HTR-8/SVneo (cell line): ENCODE data around the gene UPK1B.

Experiments
- DNase-seq: peaks from one replicate; pipeline ENCODE4 v3.0.0; 2011; ENCODE audit warnings: low spot score, mixed read lengths; ENCODE audit not compliant: insufficient read length
- FAIRE-seq: peaks from 2 replicates; lab custom pipeline; 2011; peaks lifted over from hg19 to GRCh38; lab: Jason Lieb, UNC

UPK1B gene

DNA sequence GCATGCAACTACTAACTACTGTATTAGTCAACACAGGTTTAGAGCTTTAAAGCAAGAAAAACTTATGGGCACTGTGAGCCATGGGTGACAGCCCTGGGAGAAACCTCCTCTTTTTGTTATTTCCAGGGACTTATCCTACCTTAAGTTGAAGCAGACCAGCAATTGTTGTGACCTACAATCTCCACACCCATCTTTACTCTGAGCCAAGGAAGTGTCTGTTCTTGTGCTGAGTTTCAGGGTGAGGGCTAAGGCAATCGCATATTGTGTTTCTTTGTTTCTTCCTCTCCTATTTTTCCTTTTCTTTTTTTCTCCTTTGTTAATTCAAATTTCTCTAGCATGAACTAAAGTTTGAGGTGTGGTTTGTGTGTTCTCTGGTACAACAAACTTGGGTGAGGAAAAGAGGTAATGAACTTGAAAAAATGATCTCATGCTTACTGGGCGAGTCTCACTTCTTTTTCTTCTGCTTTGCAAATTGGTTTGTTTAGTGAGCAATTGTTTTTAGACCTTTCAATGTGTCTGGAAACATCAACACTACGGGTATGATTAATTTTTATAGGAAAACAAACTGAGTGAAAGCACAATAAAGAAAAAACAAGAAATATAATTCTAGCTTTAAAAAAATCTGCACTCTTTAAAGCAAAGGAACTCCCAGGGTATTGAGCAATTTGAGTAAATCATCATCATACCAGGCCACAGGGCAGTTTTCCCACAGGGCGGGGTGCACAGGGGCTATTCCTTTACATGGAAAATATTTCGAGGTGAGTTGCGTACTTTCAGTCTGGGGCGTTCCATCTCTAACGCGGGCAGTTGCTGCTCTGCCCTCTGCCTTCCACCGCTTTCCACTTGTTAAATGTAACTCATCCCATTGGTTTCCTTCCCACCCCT lies 2.7 kb downstream of the UPK1B start:
- DNase-seq (no peak), FAIRE-seq (no peak)

DNA sequence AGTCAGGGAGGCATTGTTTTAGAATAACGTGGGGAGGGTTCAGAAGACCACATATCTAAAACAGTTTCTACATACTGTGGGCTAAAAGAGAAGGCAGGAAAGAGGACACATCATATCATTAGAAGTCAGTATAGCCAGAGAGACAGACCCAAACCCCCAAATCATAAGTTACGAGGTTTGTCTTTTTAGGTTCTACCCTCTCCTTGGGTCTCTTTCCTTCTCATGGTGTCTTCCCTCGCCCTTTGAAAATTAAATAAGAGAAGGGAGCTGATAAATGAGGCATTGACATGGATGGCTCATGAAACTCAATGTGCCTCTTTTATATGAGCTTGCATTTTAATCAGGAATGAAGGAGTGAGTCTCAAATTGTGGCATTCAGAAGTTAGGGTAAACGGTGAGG lies 3.4 kb downstream of the UPK1B start:
- FAIRE-seq (no peak), DNase-seq (no peak)

DNA sequence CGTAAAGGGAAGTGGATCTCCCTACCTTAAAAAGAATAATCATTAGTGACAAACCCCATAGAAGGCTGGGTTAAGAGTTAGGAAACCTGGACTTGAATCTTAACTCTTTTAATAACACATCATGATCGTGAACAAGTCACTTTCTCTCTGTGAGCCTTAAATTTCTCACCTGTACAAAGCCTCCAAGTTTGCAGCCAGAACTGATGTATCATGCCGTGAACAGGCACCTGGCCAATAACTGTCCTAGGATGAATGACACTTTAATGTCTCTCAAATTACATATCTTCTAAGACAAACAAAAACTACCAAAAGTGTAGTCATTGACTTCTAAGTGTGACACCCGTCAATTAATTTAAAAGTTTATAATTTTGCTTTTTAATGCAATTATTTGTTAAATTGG lies 3.9 kb downstream of the UPK1B start:
- DNase-seq, result no peak
- FAIRE-seq, result no peak

DNA sequence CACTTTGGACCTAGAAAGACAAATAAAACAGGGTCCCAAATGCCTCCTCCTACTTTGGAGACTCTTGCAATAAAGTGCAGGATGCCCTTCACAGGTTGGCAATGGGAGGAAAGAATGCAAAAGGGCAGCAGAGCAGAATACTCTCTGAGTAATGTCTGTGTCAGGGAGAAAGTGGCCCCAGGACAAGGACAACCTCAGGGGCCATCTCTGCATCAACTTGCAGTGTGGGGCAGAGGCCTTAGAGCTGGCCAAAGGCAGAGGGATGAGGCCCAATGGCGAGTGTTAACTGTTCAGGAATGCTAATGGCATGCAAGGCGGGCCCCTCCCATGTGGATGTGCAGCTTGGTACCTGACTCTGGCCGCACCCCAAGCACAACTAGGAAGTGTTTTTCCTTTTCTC lies 8.4 kb downstream of the UPK1B start:
- peak; percentile 40 for DNase-seq

DNA sequence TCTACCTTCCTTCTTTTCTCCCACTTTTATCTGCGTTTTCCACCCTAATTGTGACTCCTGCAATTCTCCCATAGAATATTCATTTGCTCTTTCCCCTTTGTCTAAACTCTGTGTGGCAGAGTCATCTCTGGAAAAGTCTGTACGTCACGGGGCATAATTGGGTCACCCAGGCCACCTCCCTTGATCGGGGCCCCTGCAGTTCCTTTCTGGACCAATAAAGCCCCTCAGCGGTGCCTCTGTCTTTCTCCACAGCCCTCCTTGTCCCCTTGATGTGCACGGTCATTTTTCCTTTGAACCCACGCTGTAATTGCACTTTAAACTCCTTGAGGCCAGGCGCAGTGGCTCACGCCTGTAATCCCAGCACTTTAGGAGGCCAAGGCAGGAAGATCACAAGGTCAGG lies 10.7 kb downstream of the UPK1B start:
- FAIRE-seq, result no peak
- no peak for DNase-seq

More for the DNA sequence above, 8.4 kb downstream of the UPK1B start:
- peak; percentile 83 for FAIRE-seq

DNA sequence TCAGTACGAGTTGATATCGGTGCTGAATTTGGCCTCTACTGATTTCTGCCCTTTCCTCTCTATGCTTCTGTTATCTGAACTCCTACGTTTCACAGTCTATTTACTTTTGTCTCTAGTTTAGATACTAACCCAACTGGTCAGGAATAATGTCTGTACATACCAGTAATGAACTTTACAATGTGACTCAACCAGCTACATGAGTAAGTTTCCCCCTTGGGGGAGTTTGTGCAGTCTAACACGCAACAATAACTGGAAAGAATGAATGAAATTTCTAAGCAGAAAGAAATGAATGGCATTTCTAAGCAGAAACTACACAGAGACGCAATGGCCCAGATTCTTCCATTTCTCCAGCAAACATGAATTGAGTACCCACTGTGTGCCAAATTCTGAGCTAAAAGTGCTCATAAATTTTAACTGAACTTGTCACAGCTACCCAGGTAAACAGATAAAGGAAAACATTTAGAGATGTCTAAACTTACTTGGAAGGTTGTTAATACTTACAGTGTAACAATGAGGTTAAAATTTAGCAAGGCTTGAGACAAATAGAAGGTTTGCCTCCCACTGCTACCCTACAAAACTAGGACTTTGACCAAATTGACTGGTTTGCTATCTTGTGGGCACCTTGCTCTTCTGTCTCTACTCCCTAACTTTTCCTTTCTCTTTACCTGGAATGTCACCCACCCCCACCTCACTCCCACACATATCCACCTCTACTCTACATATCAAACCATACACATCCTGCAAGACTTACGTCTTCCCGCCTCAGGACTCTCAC lies 11.6 kb downstream of the UPK1B start:
- DNase-seq (peak; percentile 29), FAIRE-seq (no peak)

DNA sequence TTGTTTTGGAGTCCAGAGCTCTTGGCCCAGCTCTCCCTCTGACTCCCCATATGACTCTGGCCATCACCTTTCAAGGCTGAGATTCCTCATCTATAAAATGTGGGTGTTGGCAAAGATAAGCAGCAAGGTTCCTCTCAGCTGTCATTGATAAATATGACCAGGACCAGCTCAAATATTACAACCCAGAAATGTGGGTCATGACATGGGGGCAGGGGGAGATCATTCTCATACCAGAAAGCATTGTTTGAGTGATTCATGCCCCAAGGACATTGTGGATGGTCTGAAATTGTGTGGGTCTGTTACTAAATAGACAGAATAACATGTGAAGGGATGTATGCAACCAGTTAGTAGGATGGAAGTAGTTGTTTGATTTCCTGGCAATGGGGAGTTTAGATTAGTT lies 13.9 kb downstream of the UPK1B start:
- DNase-seq (no peak), FAIRE-seq (peak; percentile 33)

DNA sequence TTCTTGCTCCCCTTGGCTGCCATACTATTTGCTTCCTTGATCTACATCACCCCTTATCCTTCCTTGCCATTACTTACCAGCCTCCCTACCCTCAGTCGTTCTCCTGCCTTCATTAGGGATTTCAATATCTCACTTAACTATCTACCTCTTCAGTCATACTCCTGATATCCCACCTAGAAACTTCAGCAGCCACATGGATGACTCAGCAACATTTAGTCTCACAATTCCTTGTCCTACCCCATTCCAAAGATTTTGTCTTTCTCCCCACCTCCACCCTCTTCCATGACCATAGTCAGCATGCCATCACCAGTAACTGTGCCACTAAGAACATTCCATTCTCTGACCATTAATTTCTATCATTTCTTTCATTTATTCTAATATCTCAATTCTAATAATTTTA lies 18.4 kb downstream of the UPK1B start:
- FAIRE-seq (no peak), DNase-seq (no peak)

DNA sequence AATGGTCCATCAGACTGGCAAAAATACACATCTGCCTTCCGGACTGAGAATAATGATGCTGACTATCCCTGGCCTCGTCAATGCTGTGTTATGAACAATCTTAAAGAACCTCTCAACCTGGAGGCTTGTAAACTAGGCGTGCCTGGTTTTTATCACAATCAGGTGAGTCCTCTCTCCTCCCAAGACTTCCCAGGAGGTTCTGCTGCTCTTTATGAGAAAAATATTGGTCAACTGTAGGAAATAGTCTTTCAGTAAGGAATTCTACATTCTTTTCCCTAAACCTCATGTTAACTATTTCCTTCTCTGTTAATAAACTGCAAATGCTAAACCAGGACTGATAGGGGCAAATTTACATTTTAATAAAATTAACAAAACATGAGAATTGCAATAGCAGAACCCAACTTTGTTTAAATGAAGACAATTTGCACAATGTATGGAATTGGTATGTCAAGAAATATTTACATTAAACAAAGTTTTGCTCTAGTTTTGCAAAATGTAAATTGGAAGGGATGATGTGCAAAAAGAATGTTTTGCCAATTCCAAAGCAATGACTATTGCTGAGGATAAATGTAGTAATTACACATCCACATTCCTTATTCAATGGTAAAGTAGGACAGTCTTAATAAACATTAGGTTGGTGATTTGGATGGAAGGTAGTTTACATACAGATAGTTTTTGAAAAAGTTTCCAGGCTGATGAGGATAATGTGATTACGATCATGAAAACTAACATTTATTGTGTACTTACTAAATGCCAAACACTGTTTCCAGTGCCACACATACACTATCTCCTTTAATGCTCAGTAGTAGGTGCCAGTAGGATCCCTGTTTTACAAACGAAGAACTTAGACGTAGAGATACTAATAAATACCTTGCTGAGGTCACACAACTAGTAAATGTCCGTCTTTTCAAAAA lies 21.1 kb downstream of the UPK1B start:
- no peak for FAIRE-seq
- DNase-seq, result no peak

DNA sequence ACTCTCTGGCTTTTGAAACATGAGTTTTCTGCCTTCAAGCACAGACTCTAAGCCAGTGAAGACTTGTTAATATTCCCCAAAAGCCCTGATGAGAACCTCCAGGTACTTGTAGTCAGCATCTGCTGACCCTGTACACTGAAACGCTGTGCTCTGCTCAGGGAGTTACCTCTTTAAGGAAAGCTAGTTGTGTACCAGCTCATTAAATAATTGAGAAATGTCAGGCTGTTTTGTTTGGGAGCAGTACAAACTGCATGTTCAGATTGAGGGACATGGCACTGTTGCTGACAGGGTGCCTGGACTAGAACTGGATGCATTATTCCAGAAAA lies 21.7 kb downstream of the UPK1B start:
- FAIRE-seq (no peak), DNase-seq (no peak)

DNA sequence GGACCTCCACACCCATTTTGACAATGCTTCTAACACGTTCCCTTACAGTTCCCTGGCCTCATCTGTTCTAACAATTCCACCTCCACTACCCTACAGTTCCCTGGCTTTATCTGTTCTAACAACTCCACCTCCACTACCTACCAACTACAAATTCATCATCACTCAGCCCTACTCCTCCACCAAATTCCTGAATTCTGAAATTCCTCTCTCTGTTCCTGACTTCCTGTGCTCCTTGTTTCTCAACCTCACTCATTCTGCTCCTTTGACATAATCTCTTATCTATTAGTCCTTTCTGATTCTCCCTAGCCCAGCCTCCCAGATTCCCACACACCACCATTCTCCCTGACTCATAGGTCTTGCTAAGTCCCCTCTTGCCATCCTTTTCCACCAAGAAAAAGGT lies 22.5 kb downstream of the UPK1B start:
- no peak for FAIRE-seq
- DNase-seq, result no peak

DNA sequence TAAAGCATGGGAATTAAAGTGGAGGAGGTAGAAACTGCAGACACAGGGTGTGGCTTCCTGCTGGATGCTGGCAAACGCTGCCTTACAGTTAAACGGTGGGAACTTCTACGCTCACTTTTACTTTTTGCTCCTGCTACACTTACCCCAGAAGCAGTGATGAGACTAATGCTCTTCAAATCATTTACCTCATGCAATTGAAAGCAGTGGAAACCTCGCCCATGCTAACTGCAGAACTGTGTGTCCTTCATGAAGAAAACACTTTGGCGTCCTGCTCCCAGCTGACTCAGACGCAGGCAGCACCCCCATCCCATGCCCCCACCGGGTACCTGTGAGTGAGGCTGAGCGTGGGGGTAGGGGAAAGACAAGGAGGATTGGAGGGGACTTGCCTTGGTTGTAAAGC lies 31.8 kb downstream of the UPK1B start:
- DNase-seq (no peak), FAIRE-seq (no peak)

DNA sequence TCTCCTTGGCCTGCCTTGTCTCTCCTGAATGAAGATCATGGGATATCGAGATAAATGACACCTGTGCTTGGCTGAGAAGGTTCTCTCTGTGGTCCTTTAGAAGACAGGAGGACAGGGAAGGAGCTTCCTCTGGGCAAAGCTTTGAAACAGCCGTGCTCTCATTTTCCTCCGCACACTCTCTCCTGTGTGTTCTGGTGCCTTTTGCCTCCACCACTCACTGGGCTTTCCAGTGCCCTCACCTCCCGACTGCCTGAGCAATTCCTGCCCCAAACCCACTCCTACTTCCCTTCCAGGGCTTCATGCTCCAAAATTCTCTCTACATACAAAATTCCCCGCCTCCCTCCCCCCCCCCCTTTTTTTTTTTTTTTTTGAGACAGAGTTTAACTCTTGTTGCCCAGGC lies 32.3 kb downstream of the UPK1B start:
- DNase-seq (no peak), FAIRE-seq (no peak)

DNA sequence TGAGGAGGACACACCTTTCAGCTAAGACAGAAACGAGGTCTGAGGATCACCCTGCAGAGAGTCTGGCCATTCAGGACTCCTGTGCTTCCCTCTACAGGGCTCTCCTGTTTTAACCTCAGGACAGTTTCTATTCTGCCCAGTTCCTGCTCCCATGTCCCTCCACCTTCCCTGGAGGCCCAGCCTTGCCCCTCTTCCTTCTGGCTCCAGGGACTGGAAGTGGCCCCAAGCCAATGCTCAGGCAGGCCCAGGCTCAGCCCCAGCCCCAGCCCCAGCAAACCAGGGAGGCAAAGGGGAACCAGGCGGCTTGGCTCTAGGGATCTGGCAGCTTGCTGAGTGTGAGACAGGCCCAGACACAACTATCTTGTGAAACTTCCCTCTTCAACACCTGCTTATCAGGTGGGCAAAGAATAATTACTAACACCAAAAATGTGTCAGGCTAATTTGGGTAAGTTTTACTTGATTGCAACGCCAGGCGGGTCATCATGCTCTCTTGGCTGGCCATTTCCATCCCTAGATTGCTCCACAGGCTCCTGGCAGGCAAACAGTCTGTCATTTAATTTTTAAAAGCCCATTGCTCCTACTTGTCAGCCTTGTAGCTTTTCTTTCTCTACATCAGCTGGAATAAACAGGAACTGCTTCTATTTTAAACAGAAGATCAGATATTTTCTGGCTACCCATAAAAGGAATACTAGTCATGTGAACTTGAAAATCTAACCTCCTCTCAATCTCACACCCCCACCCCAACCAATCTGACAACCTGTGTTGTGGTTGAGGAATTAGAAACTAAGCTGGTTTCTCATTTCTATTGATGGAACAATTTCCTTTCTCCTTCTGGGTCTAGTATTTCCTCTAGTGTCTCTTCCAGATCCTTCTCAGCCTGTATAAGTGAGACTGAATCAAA lies 33.5 kb downstream of the UPK1B start:
- DNase-seq (peak; percentile 12), FAIRE-seq (no peak)

DNA sequence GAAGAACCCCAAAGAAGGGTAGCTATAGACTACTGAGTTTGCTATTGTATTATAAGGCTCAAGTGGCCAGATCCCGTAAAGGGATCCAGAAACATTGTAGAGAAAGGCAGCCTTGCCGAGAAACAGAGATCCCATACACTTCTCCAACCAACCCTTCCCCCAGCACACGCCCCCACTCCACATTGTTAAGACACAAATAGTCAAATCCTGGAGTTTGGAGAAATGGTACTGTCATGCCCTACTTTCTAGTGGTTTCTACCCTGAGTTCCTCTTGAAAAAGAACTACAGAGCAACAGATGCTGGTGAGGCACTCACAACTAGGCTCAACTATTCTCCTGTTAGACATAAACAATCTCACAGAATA lies 34.1 kb downstream of the UPK1B start:
- DNase-seq (no peak), FAIRE-seq (no peak)

DNA sequence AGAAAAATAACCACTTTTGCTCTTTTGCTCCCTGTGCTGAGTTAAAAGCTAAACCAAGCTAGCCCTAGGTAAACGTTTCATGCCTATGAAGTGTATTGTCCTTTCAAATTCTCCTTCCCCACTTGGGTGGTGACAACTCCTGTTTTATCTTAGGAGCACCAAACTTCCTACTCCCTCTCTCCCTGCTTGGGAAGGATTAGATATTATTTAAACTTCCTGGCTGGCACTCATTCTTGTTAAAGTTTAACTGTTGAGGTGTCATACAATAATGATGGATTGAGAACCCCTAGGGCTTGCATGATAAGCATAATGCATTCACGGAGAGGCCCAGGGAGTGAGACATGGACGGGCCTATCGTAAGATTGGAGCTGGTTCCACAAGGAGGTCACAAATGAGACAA lies 37.8 kb downstream of the UPK1B start:
- FAIRE-seq (no peak), DNase-seq (no peak)

DNA sequence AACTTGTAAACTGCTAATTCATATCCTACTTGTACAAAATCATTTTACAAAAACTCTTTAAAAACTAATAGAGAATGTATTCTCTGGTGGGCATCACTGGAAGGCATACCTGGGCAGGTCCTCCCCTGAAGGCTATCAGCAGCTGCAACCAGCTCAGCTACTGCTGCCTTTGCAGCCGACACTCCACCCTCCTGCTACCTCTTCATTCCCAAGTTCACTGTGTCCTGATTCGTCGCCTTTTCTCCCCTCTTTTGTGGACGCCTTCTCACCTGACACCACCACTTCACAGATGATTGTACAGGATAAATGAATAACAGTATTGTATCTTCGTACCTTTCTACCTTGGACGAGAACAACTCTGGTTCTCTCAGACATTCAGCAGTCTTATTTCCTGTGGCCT lies 38.4 kb downstream of the UPK1B start:
- FAIRE-seq, result no peak
- no peak for DNase-seq

DNA sequence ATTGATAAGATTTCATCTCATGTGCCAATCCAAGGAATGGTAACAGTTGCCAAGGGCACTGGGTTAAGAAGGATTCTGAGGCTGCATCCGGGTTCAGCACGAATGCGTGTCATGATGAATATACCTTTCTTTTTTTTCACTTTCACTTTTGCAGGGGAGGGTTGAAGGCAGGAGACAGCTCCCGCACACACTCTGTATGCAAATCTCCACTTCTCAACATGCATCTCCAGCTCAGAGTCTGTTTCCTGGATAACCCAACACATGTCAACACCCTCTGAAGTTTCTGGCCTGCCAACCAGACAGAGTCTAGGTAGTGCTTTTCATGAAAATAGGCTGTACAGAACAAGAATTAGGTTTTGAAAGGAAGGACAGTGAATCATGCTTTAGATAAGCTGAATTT lies 45.7 kb downstream of the UPK1B start:
- no peak for FAIRE-seq

DNA sequence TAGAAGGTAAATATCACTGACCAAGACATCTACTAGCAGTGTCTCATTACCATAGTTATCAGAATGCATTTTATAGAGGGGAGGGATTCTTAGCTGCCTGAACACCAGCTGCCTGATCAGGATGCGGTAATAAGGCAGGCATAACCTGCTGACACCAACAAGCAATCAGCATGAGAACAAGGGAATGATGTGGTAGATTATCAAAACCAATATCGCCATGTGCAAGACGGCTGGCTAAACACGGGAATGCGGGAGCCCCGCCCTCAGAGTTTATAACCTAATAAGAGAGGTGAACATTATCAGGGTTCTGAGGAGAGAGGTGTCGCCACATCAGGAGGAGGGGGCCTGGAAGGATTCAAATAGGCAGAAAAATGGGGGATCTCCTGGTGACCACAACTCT lies 46.8 kb downstream of the UPK1B start:
- FAIRE-seq, result no peak
- no peak for DNase-seq

More for the DNA sequence above, 45.7 kb downstream of the UPK1B start:
- DNase-seq, result no peak
